NCI-H345 treated with DMSO at 0.1 percent for 48 hours (cell line): ENCODE data around the gene NRP2.

Source experiments
- DNase-seq: peaks from one replicate; lab custom pipeline; 2025; ENCODE audit not compliant: unreplicated experiment; lab: John Stamatoyannopoulos, UW

NRP2 gene

GRCh38 chr2:205686783-205687640, 4.7 kb downstream of the NRP2 start:
- DNase-seq, result no peak

GRCh38 chr2:205687641-205687956, 5.3 kb downstream of the NRP2 start:
- no peak for DNase-seq

- DNase-seq, result no peak
Observed at GRCh38 chr2:205688417-205689200, 6.3 kb downstream of the NRP2 start.

GRCh38 chr2:205689820-205690219, 7.5 kb downstream of the NRP2 start:
- no peak for DNase-seq

- no peak for DNase-seq
Observed at GRCh38 chr2:205692104-205692503, 9.8 kb downstream of the NRP2 start.

- no peak for DNase-seq
Observed at GRCh38 chr2:205694256-205694655, 12.0 kb downstream of the NRP2 start.

- no peak for DNase-seq
Observed at GRCh38 chr2:205695460-205695991, 13.2 kb downstream of the NRP2 start.

GRCh38 chr2:205696331-205696926, 14.1 kb downstream of the NRP2 start:
- DNase-seq, result no peak

- no peak for DNase-seq
Observed at GRCh38 chr2:205696927-205697441, 14.7 kb downstream of the NRP2 start.

GRCh38 chr2:205698286-205699268, 16.3 kb downstream of the NRP2 start:
- no peak for DNase-seq

- no peak for DNase-seq
Observed at GRCh38 chr2:205699515-205700289, 17.4 kb downstream of the NRP2 start.

- DNase-seq, result no peak
Observed at GRCh38 chr2:205700331-205701132, 18.2 kb downstream of the NRP2 start.

- DNase-seq, result no peak
Observed at GRCh38 chr2:205701509-205701908, 19.2 kb downstream of the NRP2 start.

- DNase-seq, result no peak
Observed at GRCh38 chr2:205702576-205702975, 20.3 kb downstream of the NRP2 start.

GRCh38 chr2:205703471-205704126, 21.3 kb downstream of the NRP2 start:
- DNase-seq, result no peak

- no peak for DNase-seq
Observed at GRCh38 chr2:205704127-205704741, 21.9 kb downstream of the NRP2 start.

- no peak for DNase-seq
Observed at GRCh38 chr2:205705511-205706349, 23.4 kb downstream of the NRP2 start.
